Osteoblast (primary cell): ENCODE data around the gene MBOAT2. TPM values are rescaled to one million over a fixed set of nuclear protein-coding genes. Genes with fewer than 3 reads are reported as not detected.

Experiments used
- DNase-seq: peaks from one replicate; pipeline ENCODE4 v3.0.0; 2011; ENCODE audit warnings: low spot score, mixed read lengths; ENCODE audit not compliant: insufficient read length; ENCODE audit errors: missing footprints
- H2AFZ ChIP-seq: 2 replicates; pipeline ENCODE4 v1.6.0; 2011; ENCODE audit warnings: mild to moderate bottlenecking, low read length
- H3K27ac ChIP-seq: 2 replicates; pipeline ENCODE4 v1.5.1; 2011; ENCODE audit warnings: mild to moderate bottlenecking, low read depth, low read length, moderate library complexity
- H3K27me3 ChIP-seq: 2 replicates; pipeline ENCODE4 v1.6.0; 2012; ENCODE audit warnings: mild to moderate bottlenecking, control low read depth, inconsistent platforms, low read length, moderate library complexity; ENCODE audit not compliant: insufficient read depth
- H3K36me3 ChIP-seq: 2 replicates; pipeline ENCODE4 v1.5.1; 2011; ENCODE audit warnings: mild to moderate bottlenecking, low read length, control low read depth, moderate library complexity; ENCODE audit not compliant: insufficient read depth
- H3K4me1 ChIP-seq: 2 replicates; pipeline ENCODE4 v1.5.1; 2011; ENCODE audit warnings: mild to moderate bottlenecking, low read length, control low read depth, moderate library complexity; ENCODE audit not compliant: insufficient read depth
- H3K4me2 ChIP-seq: 2 replicates; pipeline ENCODE4 v1.6.0; 2011; ENCODE audit warnings: mild to moderate bottlenecking, low read length; ENCODE audit not compliant: insufficient read depth
- H3K4me3 ChIP-seq: fragments of 200-600 bp; sonication (generic); 3 replicates; pipeline ENCODE4 v1.5.1; 2012; ENCODE audit warnings: mild to moderate bottlenecking, low read length, inconsistent platforms; ENCODE audit not compliant: insufficient read depth
- H3K79me2 ChIP-seq: 2 replicates; pipeline ENCODE4 v1.6.0; 2012; ENCODE audit warnings: mild to moderate bottlenecking, low read length, control low read depth, inconsistent platforms; ENCODE audit not compliant: insufficient read depth
- H3K9me3 ChIP-seq: 2 replicates; pipeline ENCODE4 v1.5.1; 2011; ENCODE audit warnings: low read depth, low read length, control low read depth
- H4K20me1 ChIP-seq: 2 replicates; pipeline ENCODE4 v1.6.0; 2012; ENCODE audit warnings: mild to moderate bottlenecking, low read length, control low read depth; ENCODE audit not compliant: insufficient read depth
- CTCF ChIP-seq: IDR thresholded peaks from 2 replicates; pipeline ENCODE4 v1.5.1; 2011; ENCODE audit warnings: mild to moderate bottlenecking, low read depth, low read length, moderate library complexity; ENCODE audit errors: extremely low read depth
- total RNA-seq: library from RNA; depleted of rRNA; stranded (reverse); fragments of >200 nt; gene quantifications from 2 replicates; pipeline ENCODE4 v1.2.3, GENCODE V29; 2012

The MBOAT2 gene
- total RNA-seq, 1 donor: 54.3 TPM

GRCh38 chr2:8861797-8862196 is 141.7 kb downstream of the MBOAT2 start:
- no peak for DNase-seq
- H3K4me3 ChIP-seq: no peak overlapping the region
- H3K79me2 ChIP-seq: no peaks in the 10 kb centered on the region
- H4K20me1 ChIP-seq: no peaks in the 10 kb centered on the region
- H3K36me3 ChIP-seq: peaks cover 37% of the 10 kb centered on the region
- no peak overlapping the region for H3K27ac ChIP-seq
- no peak overlapping the region for H2AFZ ChIP-seq
- no peak overlapping the region for H3K4me2 ChIP-seq
- H3K27me3 ChIP-seq: no peaks in the 10 kb centered on the region
- H3K9me3 ChIP-seq: no peaks in the 10 kb centered on the region
- no peaks in the 10 kb centered on the region for H3K4me1 ChIP-seq
- TF ChIP-seq CTCF: no peak

GRCh38 chr2:8860239-8860638 is 143.2 kb downstream of the MBOAT2 start:
- H3K9me3 ChIP-seq: no peaks in the 10 kb centered on the region
- H3K36me3 ChIP-seq: peaks cover 37% of the 10 kb centered on the region
- H3K79me2 ChIP-seq: no peaks in the 10 kb centered on the region
- H2AFZ ChIP-seq: no peak overlapping the region
- H3K4me1 ChIP-seq: no peaks in the 10 kb centered on the region
- DNase-seq: no peak
- no peaks in the 10 kb centered on the region for H3K27me3 ChIP-seq
- no peaks in the 10 kb centered on the region for H4K20me1 ChIP-seq
- no peak overlapping the region for H3K4me3 ChIP-seq
- TF ChIP-seq CTCF: no peak
- H3K27ac ChIP-seq: no peak overlapping the region
- no peak overlapping the region for H3K4me2 ChIP-seq

- Histone ChIP-seq H4K20me1 (no peaks in the 10 kb centered on the region), H3K9me3 (no peaks in the 10 kb centered on the region), H3K36me3 (peaks cover 38% of the 10 kb centered on the region), H3K4me3 (no peak overlapping the region), H3K27me3 (no peaks in the 10 kb centered on the region), H3K27ac (no peak overlapping the region), H3K79me2 (no peaks in the 10 kb centered on the region), H2AFZ (no peak overlapping the region), H3K4me2 (no peak overlapping the region), H3K4me1 (no peaks in the 10 kb centered on the region)
- TF ChIP-seq CTCF: no peak
- no peak for DNase-seq
These were observed 144.6 kb downstream of the MBOAT2 start for GRCh38 chr2:8858910-8859309.

- Histone ChIP-seq H3K4me2 (no peak overlapping the region), H3K79me2 (no peaks in the 10 kb centered on the region), H3K36me3 (peaks cover 32% of the 10 kb centered on the region), H3K4me3 (no peak overlapping the region), H3K9me3 (no peaks in the 10 kb centered on the region), H2AFZ (no peak overlapping the region), H3K27me3 (no peaks in the 10 kb centered on the region), H3K27ac (no peak overlapping the region), H4K20me1 (no peaks in the 10 kb centered on the region), H3K4me1 (no peaks in the 10 kb centered on the region)
- DNase-seq: no peak
- no peak for TF ChIP-seq CTCF
These were observed 145.2 kb downstream of the MBOAT2 start for GRCh38 chr2:8858264-8858663.
